H9 (cell line): ENCODE data around the gene SLC26A2. TPM values are rescaled to one million over a fixed set of nuclear protein-coding genes. Genes with fewer than 3 reads are reported as not detected.

Experiments used
- DNase-seq: peaks from one replicate; pipeline ENCODE4 v3.0.0-alpha.2; 2017
- H2AFZ ChIP-seq: one replicate; pipeline ENCODE4 v1.6.1; 2013; ENCODE audit warnings: mild to moderate bottlenecking, low read length, control low read depth, moderate library complexity
- H2AK5ac ChIP-seq: 2 replicates; pipeline ENCODE4 v1.6.1; 2013; ENCODE audit warnings: low read length, control low read depth, mixed read lengths; ENCODE audit not compliant: insufficient read length
- H2BK120ac ChIP-seq: one replicate; pipeline ENCODE4 v1.6.1; 2013; ENCODE audit warnings: low read depth, mild to moderate bottlenecking, low read length, control low read depth, inconsistent platforms; ENCODE audit not compliant: poor library complexity, severe bottlenecking
- H2BK12ac ChIP-seq: 2 replicates; pipeline ENCODE4 v1.6.1; 2013; ENCODE audit warnings: low read length, control low read depth, mixed read lengths, low read depth; ENCODE audit not compliant: insufficient read length
- H2BK15ac ChIP-seq: 2 replicates; pipeline ENCODE4 v1.6.1; 2013; ENCODE audit warnings: low read depth, low read length, control low read depth
- H2BK20ac ChIP-seq: one replicate; pipeline ENCODE4 v1.6.1; 2013; ENCODE audit warnings: low read depth, mild to moderate bottlenecking, low read length, control low read depth, inconsistent platforms; ENCODE audit not compliant: poor library complexity, severe bottlenecking
- H2BK5ac ChIP-seq: 2 replicates; pipeline ENCODE4 v1.6.1; 2013; ENCODE audit warnings: low read length, control low read depth, mixed read lengths; ENCODE audit not compliant: insufficient read length
- H3K14ac ChIP-seq: 2 replicates; pipeline ENCODE4 v1.6.1; 2013; ENCODE audit warnings: low read length, control low read depth; ENCODE audit not compliant: insufficient read depth
- H3K18ac ChIP-seq: 2 replicates; pipeline ENCODE4 v1.6.1; 2013; ENCODE audit warnings: low read depth, mild to moderate bottlenecking, mixed read lengths, low read length, control low read depth; ENCODE audit not compliant: insufficient read length
- H3K23ac ChIP-seq: 2 replicates; pipeline ENCODE4 v1.6.1; 2013; ENCODE audit warnings: low read length, control low read depth, mixed read lengths, low read depth; ENCODE audit not compliant: insufficient read length
- H3K23me2 ChIP-seq: 2 replicates; pipeline ENCODE4 v1.6.1; 2013; ENCODE audit warnings: low read depth, mild to moderate bottlenecking, mixed read lengths, low read length, control low read depth; ENCODE audit not compliant: insufficient read length, poor library complexity, severe bottlenecking
- H3K27ac ChIP-seq: 2 replicates; pipeline ENCODE4 v1.5.1; 2013; ENCODE audit warnings: low read length, control low read depth, mixed read lengths, low read depth; ENCODE audit not compliant: insufficient read length
- H3K27me3 ChIP-seq: 2 replicates; pipeline ENCODE4 v1.6.1; 2013; ENCODE audit warnings: low read length, control low read depth, inconsistent platforms; ENCODE audit not compliant: insufficient read depth
- H3K4ac ChIP-seq: 2 replicates; pipeline ENCODE4 v1.6.1; 2013; ENCODE audit warnings: low read depth, mild to moderate bottlenecking, control low read depth, inconsistent platforms, low read length, moderate library complexity
- H3K4me1 ChIP-seq: 2 replicates; pipeline ENCODE4 v1.6.1; 2013; ENCODE audit warnings: low read length, control low read depth, inconsistent platforms; ENCODE audit not compliant: insufficient read depth
- H3K4me2 ChIP-seq: 2 replicates; pipeline ENCODE4 v1.6.1; 2013; ENCODE audit warnings: low read length, control low read depth, mixed read lengths; ENCODE audit not compliant: insufficient read length, insufficient read depth
- H3K56ac ChIP-seq: 2 replicates; pipeline ENCODE4 v1.6.1; 2013; ENCODE audit warnings: low read depth, mild to moderate bottlenecking, mixed read lengths, low read length, control low read depth; ENCODE audit not compliant: insufficient read length
- H3K79me1 ChIP-seq: 2 replicates; pipeline ENCODE4 v1.6.1; 2013; ENCODE audit warnings: low read depth, mild to moderate bottlenecking, moderate library complexity, low read length, control low read depth, inconsistent platforms; ENCODE audit not compliant: insufficient read depth, poor library complexity, severe bottlenecking
- H3K79me2 ChIP-seq: 2 replicates; pipeline ENCODE4 v1.6.1; 2013; ENCODE audit warnings: low read length, control low read depth, inconsistent platforms; ENCODE audit not compliant: insufficient read depth
- H3K9ac ChIP-seq: 2 replicates; pipeline ENCODE4 v1.6.1; 2013; ENCODE audit warnings: low read length, control low read depth, mixed read lengths; ENCODE audit not compliant: insufficient read length; ENCODE audit errors: extremely low read depth
- H3K9me3 ChIP-seq: one replicate; pipeline ENCODE4 v1.6.1; 2013; ENCODE audit warnings: low read depth, low read length, inconsistent platforms; ENCODE audit not compliant: control insufficient read depth
- H3T11ph ChIP-seq: one replicate; pipeline ENCODE4 v1.6.1; 2013; ENCODE audit warnings: mild to moderate bottlenecking, low read length, control low read depth, inconsistent platforms
- H4K20me1 ChIP-seq: one replicate; pipeline ENCODE4 v1.6.1; 2013; ENCODE audit not compliant: control insufficient read depth, insufficient read length, insufficient read depth
- H4K5ac ChIP-seq: 2 replicates; pipeline ENCODE4 v1.6.1; 2013; ENCODE audit warnings: low read depth, mild to moderate bottlenecking, mixed read lengths, low read length, control low read depth; ENCODE audit not compliant: insufficient read length
- H4K8ac ChIP-seq: replicated peaks from 2 replicates; pipeline ENCODE4 v1.6.1; 2013; ENCODE audit warnings: low read length, control low read depth, mixed read lengths, low read depth; ENCODE audit not compliant: insufficient read length
- H4K91ac ChIP-seq: 2 replicates; pipeline ENCODE4 v1.6.1; 2013; ENCODE audit warnings: low read depth, mild to moderate bottlenecking, moderate library complexity, mixed read lengths, low read length, control low read depth; ENCODE audit not compliant: insufficient read length
- H3K27ac Mint-ChIP-seq, 3 experiments: 2 replicates in 2 of 3; 3 replicates in 1 of 3; pipeline ENCODE4 v1.8.0; 2020 to 2021; ENCODE audit warnings: mixed read lengths in 3 of 3, mild to moderate bottlenecking in 1 of 3, moderate library complexity in 1 of 3
- H3K27me3 Mint-ChIP-seq: 2 replicates; pipeline ENCODE4 v1.8.0; 2021; ENCODE audit warnings: low read depth, mild to moderate bottlenecking, moderate library complexity, mixed read lengths
- H3K36me3 Mint-ChIP-seq, 3 experiments: 2 replicates in 2 of 3; 3 replicates in 1 of 3; pipeline ENCODE4 v1.8.0; 2020 to 2021; ENCODE audit warnings: low read depth in 3 of 3, mixed read lengths in 3 of 3; ENCODE audit not compliant: insufficient read depth in 1 of 3
- H3K4me1 Mint-ChIP-seq, 2 experiments: 2 replicates each; pipeline ENCODE4 v1.8.0; 2020; ENCODE audit warnings: mixed read lengths in 2 of 2
- H3K4me3 Mint-ChIP-seq, 2 experiments: 2 replicates in 1 of 2; 3 replicates in 1 of 2; pipeline ENCODE4 v1.8.0; 2020 to 2021; ENCODE audit warnings: mild to moderate bottlenecking in 2 of 2, mixed read lengths in 2 of 2, moderate library complexity in 1 of 2
- H3K9me3 Mint-ChIP-seq, 2 experiments: 2 replicates in 1 of 2; 3 replicates in 1 of 2; pipeline ENCODE4 v1.8.0; 2020; ENCODE audit warnings: mild to moderate bottlenecking in 2 of 2, mixed read lengths in 2 of 2, moderate library complexity in 1 of 2
- CTCF ChIP-seq: fragments of 200-600 bp; sonication (generic); conservative IDR thresholded peaks from 3 replicates; pipeline ENCODE4 v1.8.0; 2021; ENCODE audit warnings: antibody characterized with exemption, mild to moderate bottlenecking
- WGBS: extraction: QIAGEN DNeasy Blood & Tissue Kit; methylation state at CpG from one replicate; pipeline ENCODE4 v1.1.7; 2013; ENCODE audit warnings: missing lambda C conversion rate, low lambda C conversion rate, mixed read lengths; ENCODE audit not compliant: insufficient read length; ENCODE audit errors: extremely low coverage; 5-methylcytosine and 5-hydroxymethylcytosine counted together
- total RNA-seq: library from RNA; stranded (reverse); gene quantifications from 2 replicates; pipeline ENCODE4 v1.2.1, GENCODE V29; 2021

SLC26A2 gene
- total RNA-seq, 1 experiment from 2014 or later: 5.9 TPM

DNA sequence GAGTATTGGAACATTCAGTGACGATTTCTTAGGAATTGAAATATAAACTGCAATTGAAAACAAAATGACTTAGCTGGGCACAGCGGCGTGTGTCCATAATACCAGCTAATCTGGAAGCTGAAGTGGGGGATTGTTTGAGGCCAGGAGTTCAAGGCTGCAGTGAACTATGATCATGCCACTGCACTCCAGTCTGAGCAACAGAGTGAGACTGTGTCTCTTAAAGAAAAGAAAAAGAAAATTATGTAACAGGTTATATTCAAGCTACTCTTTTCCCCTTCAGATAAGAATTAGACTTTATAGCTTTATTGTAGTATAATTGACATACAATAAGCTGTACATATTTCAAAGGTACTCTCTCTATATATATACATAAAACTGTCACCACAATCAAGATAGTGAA, 6.4 kb downstream of the SLC26A2 start:
- H3K27me3 ChIP-seq: no peaks in the 10 kb centered on the region
- H3K79me2 ChIP-seq: no peaks in the 10 kb centered on the region
- H4K20me1 ChIP-seq: no peaks in the 10 kb centered on the region
- H2BK20ac ChIP-seq: no peak overlapping the region
- no peak overlapping the region for H3T11ph ChIP-seq
- H3K9ac ChIP-seq: no peak overlapping the region
- Mint-ChIP-seq H3K9me3 (no peaks in the 10 kb centered on the region), H3K27me3 (peaks cover under 1% of the 10 kb centered on the region; the same call in 1 of the 2 replicates), H3K27ac (no peak overlapping the region), H3K4me3 (no peak overlapping the region), H3K36me3 (peaks cover 0 to 2% (median 0%) of the 10 kb centered on the region in 3 experiments; a peak in 1 of 7 replicates), H3K4me1 (peaks cover 0 to under 1% of the 10 kb centered on the region in 2 experiments; a peak in 2 of 4 replicates)
- H3K4ac ChIP-seq: no peak overlapping the region
- H2AK5ac ChIP-seq: no peak overlapping the region
- H3K4me2 ChIP-seq: no peak overlapping the region
- no CpG with 5 or more reads among the region's 3 CpGs for WGBS
- no peak overlapping the region for H3K27ac ChIP-seq
- no peak overlapping the region for H2BK15ac ChIP-seq
- DNase-seq: no peak
- H2BK120ac ChIP-seq: no peak overlapping the region
- H3K23ac ChIP-seq: no peak overlapping the region
- no peaks in the 10 kb centered on the region for H3K4me1 ChIP-seq
- no peak overlapping the region for H4K91ac ChIP-seq
- no peaks in the 10 kb centered on the region for H3K9me3 ChIP-seq
- H3K56ac ChIP-seq: no peak overlapping the region
- TF ChIP-seq CTCF: no peak
- no peak overlapping the region for H2BK12ac ChIP-seq
- H3K14ac ChIP-seq: no peak overlapping the region
- no peak overlapping the region for H4K5ac ChIP-seq
- no peaks in the 10 kb centered on the region for H3K23me2 ChIP-seq
- no peak overlapping the region for H3K18ac ChIP-seq
- no peak overlapping the region for H4K8ac ChIP-seq
- no peak overlapping the region for H2BK5ac ChIP-seq
- H3K79me1 ChIP-seq: no peaks in the 10 kb centered on the region
- H2AFZ ChIP-seq: no peak overlapping the region
